ENCODE data around the gene CHRNB1.

DNA sequence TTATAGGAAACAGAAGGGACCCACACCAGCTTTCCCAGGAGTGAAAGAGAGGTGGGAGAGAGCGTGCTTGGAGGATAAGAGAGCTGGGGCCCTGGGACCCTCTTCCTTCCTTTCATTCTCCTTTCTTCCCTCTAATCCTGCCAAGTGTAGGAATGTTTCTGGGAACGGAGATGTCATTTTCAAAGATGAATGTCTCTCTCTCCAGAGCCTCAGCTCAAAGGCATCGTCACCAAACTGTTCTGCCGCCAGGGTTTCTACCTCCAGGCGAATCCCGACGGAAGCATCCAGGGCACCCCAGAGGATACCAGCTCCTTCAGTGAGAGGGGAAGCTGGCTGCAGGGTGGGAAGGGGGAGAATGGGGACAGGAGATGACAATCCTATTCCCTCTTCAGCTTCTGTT is 3.6 kb upstream of the CHRNB1 start:
- no peak for TF ChIP-seq POLR2AphosphoS5 (IDR thresholded peaks at IDR 0.05)
- TF ChIP-seq POLR2A (IDR thresholded peaks at IDR 0.05), result no peak
- TF ChIP-seq, protein P1, sequence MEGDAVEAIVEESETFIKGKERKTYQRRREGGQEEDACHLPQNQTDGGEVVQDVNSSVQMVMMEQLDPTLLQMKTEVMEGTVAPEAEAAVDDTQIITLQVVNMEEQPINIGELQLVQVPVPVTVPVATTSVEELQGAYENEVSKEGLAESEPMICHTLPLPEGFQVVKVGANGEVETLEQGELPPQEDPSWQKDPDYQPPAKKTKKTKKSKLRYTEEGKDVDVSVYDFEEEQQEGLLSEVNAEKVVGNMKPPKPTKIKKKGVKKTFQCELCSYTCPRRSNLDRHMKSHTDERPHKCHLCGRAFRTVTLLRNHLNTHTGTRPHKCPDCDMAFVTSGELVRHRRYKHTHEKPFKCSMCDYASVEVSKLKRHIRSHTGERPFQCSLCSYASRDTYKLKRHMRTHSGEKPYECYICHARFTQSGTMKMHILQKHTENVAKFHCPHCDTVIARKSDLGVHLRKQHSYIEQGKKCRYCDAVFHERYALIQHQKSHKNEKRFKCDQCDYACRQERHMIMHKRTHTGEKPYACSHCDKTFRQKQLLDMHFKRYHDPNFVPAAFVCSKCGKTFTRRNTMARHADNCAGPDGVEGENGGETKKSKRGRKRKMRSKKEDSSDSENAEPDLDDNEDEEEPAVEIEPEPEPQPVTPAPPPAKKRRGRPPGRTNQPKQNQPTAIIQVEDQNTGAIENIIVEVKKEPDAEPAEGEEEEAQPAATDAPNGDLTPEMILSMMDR (IDR thresholded peaks at IDR 0.05), result no peak
